Measurements from ENCODE around the gene SLC2A10. TPM values are rescaled to one million over a fixed set of nuclear protein-coding genes. Genes with fewer than 3 reads are reported as not detected.

SLC2A10 gene
- total RNA-seq, 1 experiment from 2014 or later: 0.05 TPM

GRCh38 chr20:46723039-46723438, 13.6 kb downstream of the SLC2A10 start:
- Histone ChIP-seq H3K4me2 (ENCODE audit: low read length) (no peak overlapping the region), H3K9me3 (ENCODE audit: control insufficient read depth in 1 of 2, insufficient read depth in 1 of 2, low read depth in 1 of 2, low read length in 2 of 2) (no peaks in the 10 kb centered on the region), H3K27me3 (ENCODE audit: insufficient read depth, low read length) (no peaks in the 10 kb centered on the region), H3K4me1 (ENCODE audit: control insufficient read depth in 1 of 2, insufficient read depth in 2 of 2, low read length in 2 of 2) (peaks cover 0 to 8% of the 10 kb centered on the region in 2 experiments; a peak in 1 of 4 replicates), H3K9ac (ENCODE audit: low read length) (no peak overlapping the region), H2AFZ (ENCODE audit: low read depth, low read length, poor library complexity, severe bottlenecking) (no peak overlapping the region), H3K9me2 (ENCODE audit: insufficient read depth) (no peaks in the 10 kb centered on the region), H3K4me3 (replicated peaks in 1 of 2; ENCODE audit: low read depth in 1 of 2, low read length in 2 of 2) (no peak overlapping the region), H3K79me2 (ENCODE audit: insufficient read depth, low read length) (no peaks in the 10 kb centered on the region), H3K36me3 (ENCODE audit: control insufficient read depth in 1 of 2, insufficient read depth in 2 of 2, low read length in 2 of 2) (no peaks in the 10 kb centered on the region), H4K20me1 (ENCODE audit: insufficient read depth) (no peaks in the 10 kb centered on the region), H3K27ac (ENCODE audit: low read depth, low read length) (no peak overlapping the region)
- intact Hi-C loops (cut with micrococcal nuclease): no loop called here
- ChIA-PET CTCF (no interaction called here), RAD21 (ENCODE audit: low non-redundant PET in 1 of 2, low total read pairs in 2 of 2, uncharacterized antibody in 2 of 2, unreplicated experiment in 2 of 2) (no interaction called here), POLR2A (no interaction called here)
- TF ChIP-seq FOSL1 (IDR thresholded peaks at IDR 0.05; ENCODE audit: low read depth) (no peak), ATF3 (IDR thresholded peaks at IDR 0.05) (no peak), SRF (IDR thresholded peaks at IDR 0.05; ENCODE audit: low read depth) (no peak), POLR2A (IDR thresholded peaks at IDR 0.05; ENCODE audit: borderline replicate concordance, extremely low read depth, insufficient read depth, insufficient read length) (no peak), SP1 (IDR thresholded peaks at IDR 0.05; ENCODE audit: low read depth) (no peak), EGR1 (IDR thresholded peaks at IDR 0.05; ENCODE audit: low read depth) (no peak), REST (IDR thresholded peaks at IDR 0.05; ENCODE audit: low read depth) (no peak), ZNF274 (IDR thresholded peaks at IDR 0.05; ENCODE audit: low read depth, low read length) (no peak), SIN3A (IDR thresholded peaks at IDR 0.05; ENCODE audit: low read depth) (no peak), YY1 (IDR thresholded peaks at IDR 0.05; ENCODE audit: extremely low read depth, insufficient replicate concordance, low read depth, low read length) (no peak), CEBPB (IDR thresholded peaks at IDR 0.05; ENCODE audit: low read depth) (no peak)
- no TSS peak for BruUV-seq (replicated peaks)
- ATAC-seq: no peak
- DNase-seq (ENCODE audit: low read depth, low spot score): no peak
